Testis (tissue), 3 donors: Measurements from ENCODE around the gene RRP1B. TPM values are rescaled to one million over a fixed set of nuclear protein-coding genes. Genes with fewer than 3 reads are reported as not detected.

Experiments
- DNase-seq: peaks from one replicate; pipeline ENCODE4 v3.0.0-alpha.2; 2019
- H3K27ac ChIP-seq, 2 donors: fragments of 200-600 bp; sonication (generic); one replicate each; pipeline ENCODE4 v1.5.1; 2019
- H3K27me3 ChIP-seq: fragments of 200-600 bp; sonication (generic); one replicate; pipeline ENCODE4 v1.5.1; 2019
- H3K36me3 ChIP-seq: fragments of 200-600 bp; sonication (generic); one replicate; pipeline ENCODE4 v1.5.1; 2017; ENCODE audit warnings: low read depth; ENCODE audit errors: missing control alignments
- H3K4me1 ChIP-seq: fragments of 200-600 bp; sonication (generic); one replicate; pipeline ENCODE4 v1.5.1; 2019
- H3K4me3 ChIP-seq, 2 donors: fragments of 200-600 bp; sonication (generic); one replicate each; pipeline ENCODE4 v1.5.1; 2017 to 2019
- H3K9me3 ChIP-seq: fragments of 200-600 bp; sonication (generic); one replicate; pipeline ENCODE4 v1.5.1; 2017
- CTCF ChIP-seq, 3 experiments: fragments of 450-650 bp in 2 of 3; fragments of 200-600 bp in 1 of 3; sonication (generic) in 1 of 3; IDR thresholded peaks; one replicate each; pipeline ENCODE4 v1.5.1; 2016 to 2019; ENCODE audit warnings: antibody characterized with exemption in 3 of 3, mild to moderate bottlenecking in 2 of 3, moderate library complexity in 1 of 3
- POLR2A ChIP-seq: fragments of 450-650 bp; IDR thresholded peaks from one replicate; pipeline ENCODE4 v1.6.1; 2017; ENCODE audit warnings: antibody characterized with exemption, mild to moderate bottlenecking, moderate library complexity
- WGBS, 2 donors: methylation state at CpG; one replicate each; pipeline ENCODE4 v1.1.5; 2018; 5-methylcytosine and 5-hydroxymethylcytosine counted together
- intact Hi-C: fragments of 100-400 bp; cut with DNase I; formaldehyde crosslinking; loops from one replicate; pipeline ENCODE4 v1.15.1; 2023; ENCODE audit warnings: low total_unique reads
- polyA plus RNA-seq: library from polyadenylated mRNA; stranded (reverse); fragments of 350-450 nt; fragmentation: Illumina TruSeq; extraction: RNeasy Lipid Tissue Mini Kit (QIAGEN cat#74804); gene quantifications from one replicate; pipeline ENCODE4 v1.2.3, GENCODE V29; 2014; ENCODE audit warnings: low read depth, low replicate concordance; ENCODE audit not compliant: insufficient read depth
- total RNA-seq, 2 donors: library from RNA; depleted of rRNA; stranded (reverse); fragments of >200 nt; gene quantifications; one replicate each; pipeline ENCODE4 v1.2.3, GENCODE V29; 2016

Gene RRP1B
- total and polyA plus RNA-seq, 3 donors from 2014 or later = 27.8 to 48.6 (median 44.8) TPM

- intact Hi-C loops = no loop called here
- H3K4me3 ChIP-seq = no peak overlapping the region
- no peaks in the 10 kb centered on the region for H3K27me3 ChIP-seq
- TF ChIP-seq POLR2A = no peak
- no peak for TF ChIP-seq CTCF (IDR thresholded peaks at IDR 0.05)
- H3K4me1 ChIP-seq = no peaks in the 10 kb centered on the region
- H3K27ac ChIP-seq = no peak overlapping the region
- no peak for DNase-seq
- WGBS, 2 donors = 90 to 93% methylated on average over 7 of the region's 7 CpGs
- no peaks in the 10 kb centered on the region for H3K36me3 ChIP-seq
- H3K9me3 ChIP-seq = no peaks in the 10 kb centered on the region
Measured at GRCh38 chr21:43690346-43690745, 31.0 kb downstream of the RRP1B start.

- Histone ChIP-seq H3K36me3 (no peaks in the 10 kb centered on the region), H3K27me3 (no peaks in the 10 kb centered on the region), H3K27ac (no peak overlapping the region), H3K4me1 (no peaks in the 10 kb centered on the region), H3K9me3 (no peaks in the 10 kb centered on the region), H3K4me3 (no peak overlapping the region)
- WGBS, 2 donors = 96 to 97% methylated on average over 25 of the region's 25 CpGs
- no peak for DNase-seq
- intact Hi-C loops = no loop called here
- TF ChIP-seq POLR2A (no peak), CTCF (IDR thresholded peaks at IDR 0.05) (no peak)
Measured at GRCh38 chr21:43691086-43691795, 31.9 kb downstream of the RRP1B start.

- 93 to 98% methylated on average over 7 to 10 of the region's 10 CpGs for WGBS, 2 donors
- H3K4me3 ChIP-seq = no peak overlapping the region
- H3K36me3 ChIP-seq = no peaks in the 10 kb centered on the region
- no peak overlapping the region for H3K27ac ChIP-seq
- TF ChIP-seq POLR2A = no peak
- no peak for TF ChIP-seq CTCF (IDR thresholded peaks at IDR 0.05)
- no peaks in the 10 kb centered on the region for H3K27me3 ChIP-seq
- no peaks in the 10 kb centered on the region for H3K9me3 ChIP-seq
- intact Hi-C loops = no loop called here
- DNase-seq = no peak
- H3K4me1 ChIP-seq = no peaks in the 10 kb centered on the region
Measured at GRCh38 chr21:43691801-43692200, 32.4 kb downstream of the RRP1B start.

GRCh38 chr21:43692949-43693348 lies 33.6 kb downstream of the RRP1B start:
- no peak for TF ChIP-seq CTCF (IDR thresholded peaks at IDR 0.05)
- TF ChIP-seq POLR2A = no peak
- intact Hi-C loops = no loop called here
- H3K4me1 ChIP-seq = no peaks in the 10 kb centered on the region
- H3K9me3 ChIP-seq = no peaks in the 10 kb centered on the region
- H3K36me3 ChIP-seq = no peaks in the 10 kb centered on the region
- WGBS, 2 donors = 91 to 92% methylated on average over 8 of the region's 8 CpGs
- H3K4me3 ChIP-seq = no peak overlapping the region
- no peak for DNase-seq
- H3K27ac ChIP-seq = no peak overlapping the region
- no peaks in the 10 kb centered on the region for H3K27me3 ChIP-seq

- intact Hi-C loops = no loop called here
- no peaks in the 10 kb centered on the region for H3K36me3 ChIP-seq
- no peak for TF ChIP-seq CTCF (IDR thresholded peaks at IDR 0.05)
- TF ChIP-seq POLR2A = no peak
Measured at GRCh38 chr21:43693981-43694380, 34.6 kb downstream of the RRP1B start.

More at GRCh38 chr21:43693981-43694380, 34.6 kb downstream of the RRP1B start:
- peak overlapping the region in 1 of 2 donors; percentile 23 for H3K4me3 ChIP-seq
- no peak overlapping the region for H3K27ac ChIP-seq
- WGBS, 2 donors = 73 to 78% methylated on average over 23 of the region's 23 CpGs
- no peak for DNase-seq
- no peaks in the 10 kb centered on the region for H3K27me3 ChIP-seq
- H3K9me3 ChIP-seq = no peaks in the 10 kb centered on the region
- no peaks in the 10 kb centered on the region for H3K4me1 ChIP-seq
